H9 (cell line): ENCODE data around the gene MAP2K1. TPM values are rescaled to one million over a fixed set of nuclear protein-coding genes. Genes with fewer than 3 reads are reported as not detected.

Experiments
- DNase-seq: peaks from one replicate; pipeline ENCODE4 v3.0.0-alpha.2; 2017
- H2AFZ ChIP-seq: one replicate; pipeline ENCODE4 v1.6.1; 2013; ENCODE audit warnings: mild to moderate bottlenecking, low read length, control low read depth, moderate library complexity
- H2AK5ac ChIP-seq: 2 replicates; pipeline ENCODE4 v1.6.1; 2013; ENCODE audit warnings: low read length, control low read depth, mixed read lengths; ENCODE audit not compliant: insufficient read length
- H2BK120ac ChIP-seq: one replicate; pipeline ENCODE4 v1.6.1; 2013; ENCODE audit warnings: low read depth, mild to moderate bottlenecking, low read length, control low read depth, inconsistent platforms; ENCODE audit not compliant: poor library complexity, severe bottlenecking
- H2BK12ac ChIP-seq: 2 replicates; pipeline ENCODE4 v1.6.1; 2013; ENCODE audit warnings: low read length, control low read depth, mixed read lengths, low read depth; ENCODE audit not compliant: insufficient read length
- H2BK15ac ChIP-seq: 2 replicates; pipeline ENCODE4 v1.6.1; 2013; ENCODE audit warnings: low read depth, low read length, control low read depth
- H2BK20ac ChIP-seq: one replicate; pipeline ENCODE4 v1.6.1; 2013; ENCODE audit warnings: low read depth, mild to moderate bottlenecking, low read length, control low read depth, inconsistent platforms; ENCODE audit not compliant: poor library complexity, severe bottlenecking
- H2BK5ac ChIP-seq: 2 replicates; pipeline ENCODE4 v1.6.1; 2013; ENCODE audit warnings: low read length, control low read depth, mixed read lengths; ENCODE audit not compliant: insufficient read length
- H3K14ac ChIP-seq: 2 replicates; pipeline ENCODE4 v1.6.1; 2013; ENCODE audit warnings: low read length, control low read depth; ENCODE audit not compliant: insufficient read depth
- H3K18ac ChIP-seq: 2 replicates; pipeline ENCODE4 v1.6.1; 2013; ENCODE audit warnings: low read depth, mild to moderate bottlenecking, mixed read lengths, low read length, control low read depth; ENCODE audit not compliant: insufficient read length
- H3K23ac ChIP-seq: 2 replicates; pipeline ENCODE4 v1.6.1; 2013; ENCODE audit warnings: low read length, control low read depth, mixed read lengths, low read depth; ENCODE audit not compliant: insufficient read length
- H3K23me2 ChIP-seq: 2 replicates; pipeline ENCODE4 v1.6.1; 2013; ENCODE audit warnings: low read depth, mild to moderate bottlenecking, mixed read lengths, low read length, control low read depth; ENCODE audit not compliant: insufficient read length, poor library complexity, severe bottlenecking
- H3K27ac ChIP-seq: 2 replicates; pipeline ENCODE4 v1.5.1; 2013; ENCODE audit warnings: low read length, control low read depth, mixed read lengths, low read depth; ENCODE audit not compliant: insufficient read length
- H3K27me3 ChIP-seq: 2 replicates; pipeline ENCODE4 v1.6.1; 2013; ENCODE audit warnings: low read length, control low read depth, inconsistent platforms; ENCODE audit not compliant: insufficient read depth
- H3K4ac ChIP-seq: 2 replicates; pipeline ENCODE4 v1.6.1; 2013; ENCODE audit warnings: low read depth, mild to moderate bottlenecking, control low read depth, inconsistent platforms, low read length, moderate library complexity
- H3K4me1 ChIP-seq: 2 replicates; pipeline ENCODE4 v1.6.1; 2013; ENCODE audit warnings: low read length, control low read depth, inconsistent platforms; ENCODE audit not compliant: insufficient read depth
- H3K4me2 ChIP-seq: 2 replicates; pipeline ENCODE4 v1.6.1; 2013; ENCODE audit warnings: low read length, control low read depth, mixed read lengths; ENCODE audit not compliant: insufficient read length, insufficient read depth
- H3K56ac ChIP-seq: 2 replicates; pipeline ENCODE4 v1.6.1; 2013; ENCODE audit warnings: low read depth, mild to moderate bottlenecking, mixed read lengths, low read length, control low read depth; ENCODE audit not compliant: insufficient read length
- H3K79me1 ChIP-seq: 2 replicates; pipeline ENCODE4 v1.6.1; 2013; ENCODE audit warnings: low read depth, mild to moderate bottlenecking, moderate library complexity, low read length, control low read depth, inconsistent platforms; ENCODE audit not compliant: insufficient read depth, poor library complexity, severe bottlenecking
- H3K79me2 ChIP-seq: 2 replicates; pipeline ENCODE4 v1.6.1; 2013; ENCODE audit warnings: low read length, control low read depth, inconsistent platforms; ENCODE audit not compliant: insufficient read depth
- H3K9ac ChIP-seq: 2 replicates; pipeline ENCODE4 v1.6.1; 2013; ENCODE audit warnings: low read length, control low read depth, mixed read lengths; ENCODE audit not compliant: insufficient read length; ENCODE audit errors: extremely low read depth
- H3K9me3 ChIP-seq: one replicate; pipeline ENCODE4 v1.6.1; 2013; ENCODE audit warnings: low read depth, low read length, inconsistent platforms; ENCODE audit not compliant: control insufficient read depth
- H3T11ph ChIP-seq: one replicate; pipeline ENCODE4 v1.6.1; 2013; ENCODE audit warnings: mild to moderate bottlenecking, low read length, control low read depth, inconsistent platforms
- H4K20me1 ChIP-seq: one replicate; pipeline ENCODE4 v1.6.1; 2013; ENCODE audit not compliant: control insufficient read depth, insufficient read length, insufficient read depth
- H4K5ac ChIP-seq: 2 replicates; pipeline ENCODE4 v1.6.1; 2013; ENCODE audit warnings: low read depth, mild to moderate bottlenecking, mixed read lengths, low read length, control low read depth; ENCODE audit not compliant: insufficient read length
- H4K8ac ChIP-seq: replicated peaks from 2 replicates; pipeline ENCODE4 v1.6.1; 2013; ENCODE audit warnings: low read length, control low read depth, mixed read lengths, low read depth; ENCODE audit not compliant: insufficient read length
- H4K91ac ChIP-seq: 2 replicates; pipeline ENCODE4 v1.6.1; 2013; ENCODE audit warnings: low read depth, mild to moderate bottlenecking, moderate library complexity, mixed read lengths, low read length, control low read depth; ENCODE audit not compliant: insufficient read length
- H3K27ac Mint-ChIP-seq, 3 experiments: 2 replicates in 2 of 3; 3 replicates in 1 of 3; pipeline ENCODE4 v1.8.0; 2020 to 2021; ENCODE audit warnings: mixed read lengths in 3 of 3, mild to moderate bottlenecking in 1 of 3, moderate library complexity in 1 of 3
- H3K27me3 Mint-ChIP-seq: 2 replicates; pipeline ENCODE4 v1.8.0; 2021; ENCODE audit warnings: low read depth, mild to moderate bottlenecking, moderate library complexity, mixed read lengths
- H3K36me3 Mint-ChIP-seq, 3 experiments: 2 replicates in 2 of 3; 3 replicates in 1 of 3; pipeline ENCODE4 v1.8.0; 2020 to 2021; ENCODE audit warnings: low read depth in 3 of 3, mixed read lengths in 3 of 3; ENCODE audit not compliant: insufficient read depth in 1 of 3
- H3K4me1 Mint-ChIP-seq, 2 experiments: 2 replicates each; pipeline ENCODE4 v1.8.0; 2020; ENCODE audit warnings: mixed read lengths in 2 of 2
- H3K4me3 Mint-ChIP-seq, 2 experiments: 2 replicates in 1 of 2; 3 replicates in 1 of 2; pipeline ENCODE4 v1.8.0; 2020 to 2021; ENCODE audit warnings: mild to moderate bottlenecking in 2 of 2, mixed read lengths in 2 of 2, moderate library complexity in 1 of 2
- H3K9me3 Mint-ChIP-seq, 2 experiments: 2 replicates in 1 of 2; 3 replicates in 1 of 2; pipeline ENCODE4 v1.8.0; 2020; ENCODE audit warnings: mild to moderate bottlenecking in 2 of 2, mixed read lengths in 2 of 2, moderate library complexity in 1 of 2
- WGBS: extraction: QIAGEN DNeasy Blood & Tissue Kit; methylation state at CpG from one replicate; pipeline ENCODE4 v1.1.7; 2013; ENCODE audit warnings: missing lambda C conversion rate, low lambda C conversion rate, mixed read lengths; ENCODE audit not compliant: insufficient read length; ENCODE audit errors: extremely low coverage; 5-methylcytosine and 5-hydroxymethylcytosine counted together
- total RNA-seq: library from RNA; stranded (reverse); gene quantifications from 2 replicates; pipeline ENCODE4 v1.2.1, GENCODE V29; 2021
- TF ChIP-seq, protein P1 (sequence below): fragments of 200-600 bp; sonication (generic); conservative IDR thresholded peaks from 3 replicates; pipeline ENCODE4 v1.8.0; 2021; ENCODE audit warnings: antibody characterized with exemption, mild to moderate bottlenecking

MAP2K1 gene
- total RNA-seq, 1 experiment from 2014 or later = 50.8 TPM

DNA sequence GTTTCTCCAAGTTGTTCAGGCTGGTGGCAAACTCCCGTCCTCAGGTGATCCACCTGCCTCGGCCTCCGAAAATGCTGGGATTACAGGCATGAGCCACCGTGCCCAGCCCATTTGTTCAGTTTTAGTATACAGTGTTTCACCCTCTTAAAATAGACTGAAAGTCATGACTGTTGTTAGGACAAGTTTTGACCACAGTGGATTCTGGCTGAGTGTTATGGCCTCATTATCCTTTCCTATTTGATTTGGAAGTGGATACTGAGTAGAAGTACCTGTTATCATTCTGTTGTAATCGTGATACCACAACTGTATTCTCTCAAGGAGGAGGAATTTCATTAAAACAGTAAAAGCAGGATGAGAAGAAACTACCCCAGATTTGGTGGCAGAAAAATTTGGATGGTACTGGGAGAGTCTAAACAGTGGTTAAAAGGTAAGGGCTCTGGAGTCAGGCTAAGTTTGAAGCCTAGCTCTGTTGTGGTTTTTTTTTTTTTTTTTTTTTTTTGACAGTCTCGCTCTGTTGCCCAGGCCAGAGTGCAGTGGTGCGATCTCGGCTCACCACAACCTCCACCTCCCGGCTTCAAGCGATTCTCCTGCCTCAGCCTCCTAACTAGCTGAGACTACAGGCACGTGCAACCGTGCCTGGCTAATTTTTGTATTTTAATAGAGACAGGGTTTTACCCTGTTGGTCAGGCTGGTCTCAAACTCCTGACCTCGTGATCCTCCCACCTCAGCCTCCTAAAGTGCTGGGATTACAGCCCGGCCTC, 2.6 kb downstream of the MAP2K1 start:
- Histone ChIP-seq H2BK20ac (no peak overlapping the region), H2BK5ac (no peak overlapping the region), H2BK15ac (no peak overlapping the region), H3K56ac (no peak overlapping the region), H3T11ph (no peak overlapping the region), H2BK12ac (no peak overlapping the region), H3K79me2 (peaks cover 40% of the 10 kb centered on the region), H3K18ac (no peak overlapping the region), H2BK120ac (no peak overlapping the region), H3K4ac (no peak overlapping the region), H3K23ac (no peak overlapping the region), H3K14ac (no peak overlapping the region), H4K5ac (no peak overlapping the region), H2AFZ (no peak overlapping the region), H4K8ac (no peak overlapping the region), H3K27ac (no peak overlapping the region), H3K23me2 (peaks cover 10% of the 10 kb centered on the region), H4K91ac (no peak overlapping the region), H3K27me3 (no peaks in the 10 kb centered on the region), H3K4me2 (no peak overlapping the region), H4K20me1 (no peaks in the 10 kb centered on the region), H3K9ac (no peak overlapping the region), H3K79me1 (peaks cover 1% of the 10 kb centered on the region), H3K4me1 (no peaks in the 10 kb centered on the region), H2AK5ac (no peak overlapping the region), H3K9me3 (no peaks in the 10 kb centered on the region)
- H3K27ac Mint-ChIP-seq = peak overlapping the region in 1 of 3 experiments; percentile 77; a peak in 2 of 7 replicates
- H3K36me3 Mint-ChIP-seq = peaks cover 9 to 12% (median 11%) of the 10 kb centered on the region in 3 experiments; a peak in 6 of 7 replicates
- TF ChIP-seq, protein P1, sequence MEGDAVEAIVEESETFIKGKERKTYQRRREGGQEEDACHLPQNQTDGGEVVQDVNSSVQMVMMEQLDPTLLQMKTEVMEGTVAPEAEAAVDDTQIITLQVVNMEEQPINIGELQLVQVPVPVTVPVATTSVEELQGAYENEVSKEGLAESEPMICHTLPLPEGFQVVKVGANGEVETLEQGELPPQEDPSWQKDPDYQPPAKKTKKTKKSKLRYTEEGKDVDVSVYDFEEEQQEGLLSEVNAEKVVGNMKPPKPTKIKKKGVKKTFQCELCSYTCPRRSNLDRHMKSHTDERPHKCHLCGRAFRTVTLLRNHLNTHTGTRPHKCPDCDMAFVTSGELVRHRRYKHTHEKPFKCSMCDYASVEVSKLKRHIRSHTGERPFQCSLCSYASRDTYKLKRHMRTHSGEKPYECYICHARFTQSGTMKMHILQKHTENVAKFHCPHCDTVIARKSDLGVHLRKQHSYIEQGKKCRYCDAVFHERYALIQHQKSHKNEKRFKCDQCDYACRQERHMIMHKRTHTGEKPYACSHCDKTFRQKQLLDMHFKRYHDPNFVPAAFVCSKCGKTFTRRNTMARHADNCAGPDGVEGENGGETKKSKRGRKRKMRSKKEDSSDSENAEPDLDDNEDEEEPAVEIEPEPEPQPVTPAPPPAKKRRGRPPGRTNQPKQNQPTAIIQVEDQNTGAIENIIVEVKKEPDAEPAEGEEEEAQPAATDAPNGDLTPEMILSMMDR = no peak
- no peak for DNase-seq
- peak overlapping the region; percentile 83 to 94; a peak in 3 of 5 replicates for H3K4me3 Mint-ChIP-seq
- no peaks in the 10 kb centered on the region; a peak in 1 of 5 replicates for H3K9me3 Mint-ChIP-seq
- H3K4me1 Mint-ChIP-seq = peaks cover 28 to 36% of the 10 kb centered on the region in 2 experiments
- no peaks in the 10 kb centered on the region for H3K27me3 Mint-ChIP-seq
- WGBS = no CpG with 5 or more reads among the region's 14 CpGs
